Fibroblast of lung (primary cell): Measurements from ENCODE around the gene GRAP2. TPM values are rescaled to one million over a fixed set of nuclear protein-coding genes. Genes with fewer than 3 reads are reported as not detected.

Experiments
- DNase-seq, 2 donors: peaks; one replicate each; pipeline versions ENCODE4 v3.0.0 to v3.0.0-alpha.2; 2010; ENCODE audit warnings: low read depth in 2 of 2
- H2AFZ ChIP-seq: 2 replicates; pipeline ENCODE4 v1.5.1; 2012; ENCODE audit warnings: low read length, control low read depth, inconsistent platforms
- H3K27ac ChIP-seq: 2 replicates; pipeline ENCODE4 v1.5.1; 2011; ENCODE audit warnings: low read length, control low read depth; ENCODE audit not compliant: insufficient read depth
- H3K27me3 ChIP-seq: 2 replicates; pipeline ENCODE4 v1.5.1; 2011; ENCODE audit warnings: mild to moderate bottlenecking, low read length; ENCODE audit not compliant: control insufficient read depth, insufficient read depth
- H3K36me3 ChIP-seq: 2 replicates; pipeline ENCODE4 v1.5.1; 2011; ENCODE audit warnings: low read length; ENCODE audit not compliant: control insufficient read depth, insufficient read depth
- H3K4me1 ChIP-seq: 2 replicates; pipeline ENCODE4 v1.5.1; 2011; ENCODE audit warnings: low read length; ENCODE audit not compliant: control insufficient read depth, insufficient read depth; ENCODE audit errors: extremely low read depth
- H3K4me2 ChIP-seq: 2 replicates; pipeline ENCODE4 v1.5.1; 2011; ENCODE audit warnings: low read length, control low read depth; ENCODE audit not compliant: insufficient read depth; ENCODE audit errors: extremely low read depth
- H3K4me3 ChIP-seq, 4 experiments: fragments of 200-600 bp in 1 of 4; sonication (generic) in 1 of 4; replicated peaks in 1 of 4; 2 replicates each; pipeline ENCODE4 v1.5.1; 2011 to 2016; ENCODE audit warnings: low read length in 4 of 4, low read depth in 3 of 4, mild to moderate bottlenecking in 3 of 4, control low read depth in 2 of 4, inconsistent platforms in 1 of 4, mixed read lengths in 1 of 4; ENCODE audit not compliant: insufficient read depth in 1 of 4; ENCODE audit errors: control extremely low read depth in 1 of 4
- H3K79me2 ChIP-seq: 2 replicates; pipeline ENCODE4 v1.5.1; 2012; ENCODE audit warnings: mild to moderate bottlenecking, low read length, inconsistent platforms; ENCODE audit not compliant: control insufficient read depth, insufficient read depth
- H3K9ac ChIP-seq: 2 replicates; pipeline ENCODE4 v1.5.1; 2011; ENCODE audit warnings: mild to moderate bottlenecking, low read length, control low read depth; ENCODE audit not compliant: insufficient read depth
- H3K9me3 ChIP-seq: 2 replicates; pipeline ENCODE4 v1.5.1; 2012; ENCODE audit warnings: low read depth, low read length; ENCODE audit not compliant: control insufficient read depth, insufficient read depth
- H4K20me1 ChIP-seq: 2 replicates; pipeline ENCODE4 v1.5.1; 2011; ENCODE audit warnings: low read length; ENCODE audit not compliant: control insufficient read depth, insufficient read depth; ENCODE audit errors: extremely low read depth
- CTCF ChIP-seq, 2 donors: IDR thresholded peaks in 1 of 2; conservative IDR thresholded peaks in 1 of 2; 1 replicate in 1 of 2; 2 replicates in 1 of 2; pipeline ENCODE4 v1.5.1; 2011 to 2012; ENCODE audit warnings: low read length in 2 of 2, control low read depth in 1 of 2, inconsistent platforms in 1 of 2, low read depth in 1 of 2, mild to moderate bottlenecking in 1 of 2
- EZH2 ChIP-seq: IDR thresholded peaks from 2 replicates; pipeline ENCODE4 v1.5.1; 2012; ENCODE audit warnings: low read length, control low read depth, mild to moderate bottlenecking; ENCODE audit errors: missing control alignments
- polyA plus RNA-seq, 2 donors: library from polyadenylated mRNA; depleted of rRNA in 1 of 2; stranded (reverse) in 1 of 2; unstranded in 1 of 2; fragments of >200 nt; gene quantifications; 2 replicates each; pipeline ENCODE4 v1.2.1, GENCODE V29; 2011 to 2012; ENCODE audit warnings: missing spikeins in 1 of 2
- total RNA-seq: library from RNA; depleted of rRNA; stranded (reverse); fragments of >200 nt; gene quantifications from 2 replicates; pipeline ENCODE4 v1.2.1, GENCODE V29; 2014

GRAP2 gene
- total and polyA plus RNA-seq, 2 donors (not counting 1 experiment from before 2014, with no cell fraction given) = not detected

GRCh38 chr22:39928536-39929520, 27.9 kb downstream of the GRAP2 start:
- H3K9ac ChIP-seq = no peak overlapping the region
- H3K27me3 ChIP-seq = peaks cover 35% of the 10 kb centered on the region
- H3K27ac ChIP-seq = no peak overlapping the region
- TF ChIP-seq EZH2 (no peak), CTCF (conservative IDR thresholded peaks at IDR 0.05 in 1 of 2, IDR thresholded peaks at IDR 0.05 in 1 of 2; ENCODE audit: low read depth in 1 of 2, low read length in 2 of 2) (no peak)
- no peak overlapping the region for H3K4me2 ChIP-seq
- H3K9me3 ChIP-seq = no peaks in the 10 kb centered on the region
- no peak overlapping the region for H2AFZ ChIP-seq
- H3K36me3 ChIP-seq = no peaks in the 10 kb centered on the region
- no peaks in the 10 kb centered on the region for H3K79me2 ChIP-seq
- no peaks in the 10 kb centered on the region for H4K20me1 ChIP-seq
- DNase-seq = no peak
- H3K4me1 ChIP-seq = no peaks in the 10 kb centered on the region
- no peak overlapping the region for H3K4me3 ChIP-seq

GRCh38 chr22:39931251-39931650, 30.4 kb downstream of the GRAP2 start:
- peaks cover 25% of the 10 kb centered on the region for H3K27me3 ChIP-seq

More at GRCh38 chr22:39931251-39931650, 30.4 kb downstream of the GRAP2 start:
- no peak for DNase-seq
- no peak overlapping the region for H3K4me2 ChIP-seq
- no peak overlapping the region for H3K27ac ChIP-seq
- no peaks in the 10 kb centered on the region for H3K9me3 ChIP-seq
- no peaks in the 10 kb centered on the region for H4K20me1 ChIP-seq
- H3K36me3 ChIP-seq = no peaks in the 10 kb centered on the region
- H3K9ac ChIP-seq = no peak overlapping the region
- no peaks in the 10 kb centered on the region for H3K79me2 ChIP-seq
- H2AFZ ChIP-seq = no peak overlapping the region
- TF ChIP-seq EZH2 (no peak), CTCF (conservative IDR thresholded peaks at IDR 0.05 in 1 of 2, IDR thresholded peaks at IDR 0.05 in 1 of 2; ENCODE audit: low read depth in 1 of 2, low read length in 2 of 2) (no peak)
- H3K4me3 ChIP-seq = no peak overlapping the region
- no peaks in the 10 kb centered on the region for H3K4me1 ChIP-seq
